GM12865 (cell line): Measurements from ENCODE around the gene KLF15.
A peak's percentile ranks its signal among the peaks of the same experiment; 100 is the strongest.

Experiments
- DNase-seq: peaks from one replicate; pipeline ENCODE4 v3.0.0; 2010; ENCODE audit warnings: low read depth
- H3K4me3 ChIP-seq: 2 replicates; pipeline ENCODE4 v1.5.1; 2011; ENCODE audit warnings: mild to moderate bottlenecking, low read depth, low read length, control low read depth
- TF ChIP-seq, protein P1 (sequence below): IDR thresholded peaks from 2 replicates; pipeline ENCODE4 v1.5.1; 2011; ENCODE audit warnings: low read length, control low read depth, low read depth, inconsistent platforms; ENCODE audit not compliant: insufficient read depth; ENCODE audit errors: missing control alignments

The KLF15 gene

DNA sequence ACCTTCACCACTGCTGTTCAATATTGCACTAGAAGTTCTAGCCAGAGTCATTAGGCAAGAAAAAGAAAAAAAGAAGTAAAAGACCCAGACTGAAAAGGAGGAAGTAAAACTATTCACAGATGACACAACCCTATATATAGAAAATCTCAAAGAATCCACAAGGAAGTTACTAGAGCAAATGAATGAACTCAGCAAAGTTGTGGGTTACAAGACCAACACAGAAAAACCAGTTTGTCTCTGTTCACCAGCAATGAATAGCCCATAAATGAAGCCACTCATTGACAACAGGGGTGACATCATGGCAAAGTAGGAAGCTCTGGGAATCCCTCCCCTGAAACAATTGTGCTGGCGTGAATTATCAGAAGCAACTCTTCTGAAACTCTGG, 42.1 kb upstream of the KLF15 start:
- no peak overlapping the region for H3K4me3 ChIP-seq
- DNase-seq, result peak; percentile 27
- TF ChIP-seq, protein P1, sequence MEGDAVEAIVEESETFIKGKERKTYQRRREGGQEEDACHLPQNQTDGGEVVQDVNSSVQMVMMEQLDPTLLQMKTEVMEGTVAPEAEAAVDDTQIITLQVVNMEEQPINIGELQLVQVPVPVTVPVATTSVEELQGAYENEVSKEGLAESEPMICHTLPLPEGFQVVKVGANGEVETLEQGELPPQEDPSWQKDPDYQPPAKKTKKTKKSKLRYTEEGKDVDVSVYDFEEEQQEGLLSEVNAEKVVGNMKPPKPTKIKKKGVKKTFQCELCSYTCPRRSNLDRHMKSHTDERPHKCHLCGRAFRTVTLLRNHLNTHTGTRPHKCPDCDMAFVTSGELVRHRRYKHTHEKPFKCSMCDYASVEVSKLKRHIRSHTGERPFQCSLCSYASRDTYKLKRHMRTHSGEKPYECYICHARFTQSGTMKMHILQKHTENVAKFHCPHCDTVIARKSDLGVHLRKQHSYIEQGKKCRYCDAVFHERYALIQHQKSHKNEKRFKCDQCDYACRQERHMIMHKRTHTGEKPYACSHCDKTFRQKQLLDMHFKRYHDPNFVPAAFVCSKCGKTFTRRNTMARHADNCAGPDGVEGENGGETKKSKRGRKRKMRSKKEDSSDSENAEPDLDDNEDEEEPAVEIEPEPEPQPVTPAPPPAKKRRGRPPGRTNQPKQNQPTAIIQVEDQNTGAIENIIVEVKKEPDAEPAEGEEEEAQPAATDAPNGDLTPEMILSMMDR, result no peak

DNA sequence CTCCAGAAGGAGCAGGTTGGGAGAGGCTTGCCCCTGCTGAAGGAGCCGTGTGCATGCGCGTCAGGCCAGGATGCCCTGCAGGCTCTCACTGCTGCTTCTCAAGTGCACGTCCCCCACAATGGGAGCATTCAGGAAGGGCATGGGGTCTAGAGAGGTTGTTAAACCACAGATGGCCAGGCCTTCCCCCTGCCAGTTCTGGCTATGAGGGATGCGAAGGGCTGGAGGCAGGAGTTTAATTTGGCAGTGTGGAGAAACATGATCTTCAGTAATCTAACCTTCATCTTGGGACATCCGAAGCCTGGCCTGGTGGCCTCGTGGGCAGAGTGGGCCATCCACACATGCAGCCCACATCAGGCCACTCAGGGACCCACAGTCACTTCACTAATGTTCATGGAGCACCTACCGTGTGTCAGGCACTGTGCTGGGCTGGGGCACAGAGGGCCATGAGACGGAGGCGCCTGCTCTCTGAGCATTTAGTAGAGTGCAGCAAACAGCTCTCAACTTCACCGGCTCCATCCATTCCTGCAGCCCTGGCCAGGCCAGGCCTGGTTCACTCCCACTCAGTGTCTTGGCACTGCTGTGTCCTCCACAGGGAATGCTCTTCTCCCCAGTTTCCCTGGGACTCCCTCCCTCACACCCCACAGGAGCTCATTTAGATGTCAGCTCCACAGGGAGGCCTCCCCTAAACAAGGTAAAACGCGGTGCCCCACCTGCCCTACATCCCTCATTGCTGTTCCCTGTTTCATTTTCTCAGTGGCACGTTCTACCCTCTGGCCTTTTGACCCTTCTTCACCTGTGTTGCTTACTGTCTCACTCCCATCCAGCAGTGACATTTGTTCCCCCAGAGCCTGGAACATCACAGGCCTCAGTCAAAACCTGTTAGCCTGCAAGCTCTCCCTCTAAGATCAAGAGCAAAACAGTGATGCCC, 41.5 kb upstream of the KLF15 start:
- TF ChIP-seq, protein P1, result no peak
- DNase-seq, result no peak

DNA sequence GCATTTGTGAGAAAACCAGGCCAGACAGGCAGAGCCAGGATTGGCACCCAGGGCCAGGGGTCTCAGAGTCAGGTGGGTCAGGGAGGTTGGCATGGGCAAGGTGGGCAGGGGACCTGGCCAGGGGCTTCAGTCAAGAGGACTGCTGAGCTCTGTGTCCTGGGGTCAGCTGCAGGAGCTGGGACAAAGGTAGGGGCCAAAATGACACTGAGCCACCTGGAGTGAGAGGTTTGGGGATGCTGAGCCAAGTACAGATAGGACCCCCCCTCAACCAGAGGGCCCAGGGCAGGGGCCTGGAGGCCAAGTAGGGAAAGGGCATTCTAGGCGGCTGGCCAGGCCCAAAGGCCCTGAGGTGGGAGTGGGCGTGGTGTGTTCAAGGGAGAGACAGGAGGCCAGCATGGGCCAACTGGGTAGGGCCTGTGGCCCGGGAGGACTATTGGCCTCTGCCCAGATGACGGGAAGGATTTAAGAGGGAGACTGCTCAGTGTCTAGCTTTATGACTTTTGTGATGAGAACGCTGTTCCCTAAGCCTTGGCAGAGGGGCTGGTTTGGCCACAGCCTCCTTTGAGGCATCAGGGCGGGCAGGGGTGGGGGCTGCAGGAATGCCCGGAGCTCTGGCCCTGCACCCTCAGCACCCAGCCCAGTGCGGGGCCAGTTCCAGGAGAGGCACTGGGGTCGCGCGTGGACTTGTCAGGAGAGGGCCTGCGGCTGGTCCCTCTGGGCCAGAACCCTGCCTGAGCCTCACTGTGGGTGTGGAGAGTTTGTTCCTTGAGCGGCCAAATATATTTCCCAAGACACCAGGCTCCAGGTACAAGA, 40.6 kb upstream of the KLF15 start:
- DNase-seq, result no peak
- no peak overlapping the region for H3K4me3 ChIP-seq
- TF ChIP-seq, protein P1, result no peak

More for the DNA sequence above, 41.5 kb upstream of the KLF15 start:
- no peak overlapping the region for H3K4me3 ChIP-seq

DNA sequence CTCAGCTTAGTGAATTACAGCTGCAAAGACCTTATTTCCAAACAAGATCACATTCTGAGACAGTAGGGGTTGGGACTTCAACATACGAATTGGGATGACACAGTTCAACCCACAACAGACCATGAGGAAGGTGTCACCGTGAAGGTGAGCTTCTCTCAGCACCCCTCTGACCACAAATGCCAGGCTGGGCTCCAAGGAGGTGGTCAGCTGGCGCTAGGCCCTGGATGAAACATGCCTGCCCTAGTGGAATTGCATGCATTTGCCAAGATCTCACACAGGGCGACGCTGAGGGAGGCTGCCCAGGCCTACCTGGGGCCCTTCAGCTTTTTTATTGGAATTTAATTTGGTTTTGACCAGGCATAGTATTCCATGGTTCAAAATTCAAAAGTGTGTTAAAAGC, 39.3 kb upstream of the KLF15 start:
- no peak for DNase-seq
- TF ChIP-seq, protein P1, result no peak
- H3K4me3 ChIP-seq, result no peak overlapping the region

DNA sequence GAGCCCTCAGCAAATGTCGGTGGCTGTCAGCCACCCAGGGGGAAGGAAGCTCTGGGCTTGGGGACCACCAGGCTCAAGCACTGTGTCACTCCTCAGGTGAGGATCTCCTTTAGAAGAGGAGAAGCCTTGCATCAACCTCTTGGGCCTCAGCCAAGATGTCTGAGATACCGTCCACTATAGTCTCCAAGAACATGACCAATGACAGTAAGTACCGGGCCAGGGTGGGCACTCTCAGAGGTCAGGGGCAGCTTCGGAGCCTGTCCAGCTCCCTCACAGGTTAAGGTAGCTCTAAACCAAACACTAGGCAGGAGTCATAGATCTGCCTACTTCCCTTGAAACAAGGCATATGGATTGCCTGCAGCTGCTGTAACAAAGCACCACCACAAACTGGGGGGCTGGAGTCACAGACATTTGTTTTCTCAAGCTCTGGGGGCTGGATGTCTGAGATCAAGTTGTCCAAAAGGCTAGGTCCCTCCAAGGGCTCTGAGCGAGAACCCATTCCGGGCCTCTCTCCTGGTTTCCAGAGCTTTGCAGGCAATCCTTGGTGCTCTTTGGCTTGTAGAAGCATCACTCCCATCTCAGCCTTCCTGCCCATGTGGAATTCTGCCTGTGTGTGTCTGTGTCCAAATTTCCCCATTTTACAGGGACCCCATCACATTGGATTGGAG, 38.8 kb upstream of the KLF15 start:
- no peak overlapping the region for H3K4me3 ChIP-seq
- TF ChIP-seq, protein P1, result no peak

DNA sequence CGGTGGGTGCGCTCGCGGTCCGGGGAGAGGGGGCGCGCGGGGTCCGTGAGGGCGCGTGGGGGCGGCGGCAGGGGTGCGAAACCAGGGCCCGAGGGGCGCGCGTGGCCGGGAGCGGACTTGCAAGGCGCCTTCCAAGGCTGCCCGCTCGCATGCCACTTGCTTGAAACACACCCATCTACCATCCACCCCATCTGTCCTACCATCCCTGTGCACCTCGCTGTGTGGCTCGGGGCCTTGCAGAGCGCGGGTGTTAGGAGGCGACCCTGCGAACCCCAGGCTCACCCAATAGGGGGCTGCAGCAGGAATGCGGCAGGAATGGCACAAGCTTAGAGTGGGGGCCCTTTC, 37.7 kb upstream of the KLF15 start:
- no peak overlapping the region for H3K4me3 ChIP-seq
- DNase-seq, result no peak
- TF ChIP-seq, protein P1, result no peak

More for the DNA sequence above, 38.8 kb upstream of the KLF15 start:
- DNase-seq, result no peak
